GM18951 (cell line): ENCODE results near the gene FBXO47.

ENCODE experiments used
- POLR2A ChIP-seq: IDR thresholded peaks from 4 replicates; pipeline ENCODE4 v1.6.1; 2011; ENCODE audit warnings: mild to moderate bottlenecking; ENCODE audit not compliant: insufficient read length, insufficient read depth; ENCODE audit errors: extremely low read depth
- in situ Hi-C: fragments of 300-500 bp; cut with MboI; formaldehyde crosslinking; loops from one replicate; pipeline ENCODE4 v1.12.0; 2022; ENCODE audit warnings: low sequenced_read_pairs, mixed read lengths, inconsistent platforms; ENCODE audit not compliant: unreplicated experiment

The FBXO47 gene

GRCh38 chr17:38911081-38911730 is 56.0 kb downstream of the FBXO47 start:
- in situ Hi-C loops: no loop called here
- TF ChIP-seq POLR2A: no peak

- in situ Hi-C loops: no loop called here
- no peak for TF ChIP-seq POLR2A
These were observed 56.9 kb downstream of the FBXO47 start for GRCh38 chr17:38910325-38910724.

GRCh38 chr17:38908676-38909181 is 58.5 kb downstream of the FBXO47 start:
- in situ Hi-C loops: no loop called here
- no peak for TF ChIP-seq POLR2A

- in situ Hi-C loops: no loop called here
- TF ChIP-seq POLR2A: no peak
These were observed 59.1 kb downstream of the FBXO47 start for GRCh38 chr17:38907930-38908675.

GRCh38 chr17:38906460-38907228 is 60.6 kb downstream of the FBXO47 start:
- no peak for TF ChIP-seq POLR2A
- in situ Hi-C loops: no loop called here

GRCh38 chr17:38905375-38905774 is 61.8 kb downstream of the FBXO47 start:
- TF ChIP-seq POLR2A: no peak
- in situ Hi-C loops: no loop called here

GRCh38 chr17:38904892-38905291 is 62.3 kb downstream of the FBXO47 start:
- in situ Hi-C loops: no loop called here

GRCh38 chr17:38903404-38903803 is 63.8 kb downstream of the FBXO47 start:
- no peak for TF ChIP-seq POLR2A
- in situ Hi-C loops: no loop called here

More at GRCh38 chr17:38904892-38905291, 62.3 kb downstream of the FBXO47 start:
- no peak for TF ChIP-seq POLR2A

GRCh38 chr17:38900978-38901656 is 66.1 kb downstream of the FBXO47 start:
- TF ChIP-seq POLR2A: no peak
- in situ Hi-C loops: no loop called here

- in situ Hi-C loops: no loop called here
These were observed 67.8 kb downstream of the FBXO47 start for GRCh38 chr17:38899421-38899820.

GRCh38 chr17:38898812-38899348 is 68.3 kb downstream of the FBXO47 start:
- in situ Hi-C loops: no loop called here
- peak; percentile 43 for TF ChIP-seq POLR2A

More at GRCh38 chr17:38899421-38899820, 67.8 kb downstream of the FBXO47 start:
- TF ChIP-seq POLR2A: no peak

GRCh38 chr17:38898291-38898679 is 68.9 kb downstream of the FBXO47 start:
- in situ Hi-C loops: no loop called here
- no peak for TF ChIP-seq POLR2A
